Endothelial cell of umbilical vein (primary cell): ENCODE results near the gene NDUFS2. TPM values are rescaled to one million over a fixed set of nuclear protein-coding genes. Genes with fewer than 3 reads are reported as not detected.

Source experiments
- BruUV-seq: library from RNA; stranded (reverse); fragments of 400-500 nt; replicated peaks from 2 replicates; lab custom pipeline; 2021; lab: Mats Ljungman, UMichigan
- CTCF ChIA-PET: fragments of 300-600, 350-600 bp; sonication (Branson Sonifier 250); formaldehyde crosslinking; loops from one replicate; lab custom pipeline; 2021; ENCODE audit warnings: antibody characterized with exemption, inconsistent platforms; lab: Charles Lee
- POLR2A ChIA-PET: fragments of 300-600, 350-600 bp; sonication (Branson Sonifier 250); formaldehyde crosslinking; loops from one replicate; lab custom pipeline; 2021; ENCODE audit warnings: antibody characterized with exemption, inconsistent platforms; lab: Charles Lee
- DNase-seq: peaks from one replicate; pipeline ENCODE4 v3.0.0-alpha.2; 2011; ENCODE audit warnings: low read depth, low spot score
- FAIRE-seq: peaks from 2 replicates; lab custom pipeline; 2011; peaks lifted over from hg19 to GRCh38; lab: Jason Lieb, UNC
- H2AFZ ChIP-seq: 2 replicates; pipeline ENCODE4 v1.6.0; 2012; ENCODE audit warnings: low read depth, low read length, control low read depth, inconsistent platforms
- H3K27ac ChIP-seq: 2 replicates; pipeline ENCODE4 v1.5.1; 2011; ENCODE audit warnings: low read depth, mild to moderate bottlenecking, control low read depth, low read length, moderate library complexity; ENCODE audit not compliant: insufficient read depth
- H3K27me3 ChIP-seq, 2 experiments: 2 replicates each; pipeline versions ENCODE4 v1.6.0 to v1.6.1; 2011; ENCODE audit warnings: low read length in 2 of 2, mixed read lengths in 1 of 2; ENCODE audit not compliant: control insufficient read depth in 2 of 2, insufficient read depth in 2 of 2
- H3K36me3 ChIP-seq, 2 experiments: 2 replicates in 1 of 2; 3 replicates in 1 of 2; pipeline ENCODE4 v1.5.1; 2011; ENCODE audit warnings: low read length in 2 of 2, mild to moderate bottlenecking in 1 of 2, moderate library complexity in 1 of 2; ENCODE audit not compliant: control insufficient read depth in 2 of 2, insufficient read depth in 2 of 2; ENCODE audit errors: extremely low read depth in 1 of 2
- H3K4me1 ChIP-seq: 3 replicates; pipeline ENCODE4 v1.5.1; 2011; ENCODE audit warnings: mild to moderate bottlenecking, low read length; ENCODE audit not compliant: control insufficient read depth, insufficient read depth; ENCODE audit errors: extremely low read depth
- H3K4me2 ChIP-seq: 2 replicates; pipeline ENCODE4 v1.6.1; 2011; ENCODE audit warnings: low read length, control low read depth, mixed read lengths; ENCODE audit not compliant: insufficient read depth
- H3K4me3 ChIP-seq, 3 experiments: fragments of 200-600 bp in 1 of 3; sonication (generic), shearing (Covaris generic) in 1 of 3; replicated peaks in 1 of 3; 2 replicates each; pipeline ENCODE4 v1.5.1; 2011 to 2016; ENCODE audit warnings: control low read depth in 3 of 3, low read length in 3 of 3, mild to moderate bottlenecking in 2 of 3, inconsistent platforms in 1 of 3, low read depth in 1 of 3, moderate library complexity in 1 of 3; ENCODE audit not compliant: insufficient read depth in 1 of 3
- H3K79me2 ChIP-seq: 2 replicates; pipeline ENCODE4 v1.6.0; 2012; ENCODE audit warnings: low read length, inconsistent platforms; ENCODE audit not compliant: control insufficient read depth, insufficient read depth
- H3K9ac ChIP-seq: replicated peaks from 2 replicates; pipeline ENCODE3; 2011; ENCODE audit warnings: low read length, control low read depth; ENCODE audit not compliant: insufficient read depth; ENCODE audit errors: extremely low read depth
- H3K9me1 ChIP-seq: replicated peaks from 3 replicates; pipeline ENCODE4 v1.6.0; 2011; ENCODE audit warnings: mild to moderate bottlenecking, low read length; ENCODE audit not compliant: control insufficient read depth, insufficient read depth; ENCODE audit errors: extremely low read depth
- H3K9me3 ChIP-seq: replicated peaks from 2 replicates; pipeline ENCODE4 v1.5.1; 2012; ENCODE audit warnings: low read length, inconsistent platforms; ENCODE audit not compliant: control insufficient read depth, insufficient read depth
- H4K20me1 ChIP-seq: replicated peaks from 2 replicates; pipeline ENCODE3; 2011; ENCODE audit warnings: mild to moderate bottlenecking, low read length; ENCODE audit not compliant: control insufficient read depth, insufficient read depth; ENCODE audit errors: extremely low read depth
- CTCF ChIP-seq, 2 donors: IDR thresholded peaks; 1 replicate in 1 of 2; 2 replicates in 1 of 2; pipeline ENCODE4 v1.5.1; 2011; ENCODE audit warnings: low read length in 2 of 2, mild to moderate bottlenecking in 2 of 2, moderate library complexity in 2 of 2, control low read depth in 1 of 2, inconsistent platforms in 1 of 2, low read depth in 1 of 2; ENCODE audit not compliant: insufficient read depth in 1 of 2; ENCODE audit errors: extremely low read depth in 1 of 2
- EZH2 ChIP-seq: IDR thresholded peaks from 2 replicates; pipeline ENCODE4 v1.6.1; 2012; ENCODE audit warnings: borderline replicate concordance, low read depth, mild to moderate bottlenecking, moderate library complexity, low read length, inconsistent platforms; ENCODE audit not compliant: severe bottlenecking
- FOS ChIP-seq: IDR thresholded peaks from 2 replicates; pipeline ENCODE4 v1.6.1; 2011; ENCODE audit warnings: mild to moderate bottlenecking, low read length, moderate library complexity, borderline replicate concordance; ENCODE audit not compliant: insufficient read depth
- GATA2 ChIP-seq: IDR thresholded peaks from 2 replicates; pipeline ENCODE4 v1.7.0; 2011; ENCODE audit warnings: low read depth, mild to moderate bottlenecking, moderate library complexity, mixed read lengths, low read length; ENCODE audit not compliant: insufficient read length, insufficient read depth
- JUN ChIP-seq: IDR thresholded peaks from 2 replicates; pipeline ENCODE4 v1.6.1; 2011; ENCODE audit warnings: borderline replicate concordance, low read depth; ENCODE audit not compliant: insufficient read length, insufficient read depth
- MAX ChIP-seq: IDR thresholded peaks from 2 replicates; pipeline ENCODE4 v1.6.1; 2011; ENCODE audit not compliant: insufficient read depth, insufficient read length
- MYC ChIP-seq: IDR thresholded peaks from one replicate; pipeline ENCODE4 v1.6.1; 2011; ENCODE audit warnings: mild to moderate bottlenecking, low read depth, low read length
- POLR2A ChIP-seq: IDR thresholded peaks from 2 replicates; pipeline ENCODE4 v1.6.1; 2012; ENCODE audit warnings: low read depth, mild to moderate bottlenecking, control low read depth, low read length
- POLR2AphosphoS5 ChIP-seq: IDR thresholded peaks from 2 replicates; pipeline ENCODE4 v1.6.1; 2012; ENCODE audit warnings: low read depth, mild to moderate bottlenecking, control low read depth, low read length, moderate library complexity; ENCODE audit not compliant: insufficient read depth
- dilution Hi-C: fragments of 300-500 bp; cut with MboI; formaldehyde crosslinking; loops from one replicate; pipeline ENCODE4 v1.15.0; 2019; ENCODE audit warnings: low sequenced_read_pairs; ENCODE audit not compliant: extremely low pct_ligation_motif_present
- intact Hi-C: fragments of 100-400 bp; cut with micrococcal nuclease; formaldehyde crosslinking; loops from one replicate; pipeline ENCODE4 v1.10.0; 2022
- polyA plus RNA-seq, 4 experiments: library from polyadenylated mRNA; depleted of rRNA in 3 of 4; stranded (reverse) in 3 of 4; unstranded in 1 of 4; fragments of >200 nt; gene quantifications; 2 replicates each; pipeline versions ENCODE4 v1.2.1 to v1.2.3, GENCODE V29; 2011 to 2012; ENCODE audit warnings: missing spikeins in 1 of 4
- total RNA-seq: library from RNA; stranded (reverse); gene quantifications from 2 replicates; pipeline ENCODE4 v1.2.3, GENCODE V29; 2021

NDUFS2 gene
- total and polyA plus RNA-seq, 2 donors (not counting 3 experiments of a cell fraction or from before 2014, with no cell fraction given) = 95.1 to 130 TPM

GRCh38 chr1:161164901-161165610, 37.1 kb upstream of the NDUFS2 start:
- dilution Hi-C loops = no loop called here
- ChIA-PET CTCF (interaction anchor here (0.7 to 3.1 kb wide), 15 partner anchors 9 to 217 kb away, joined by 3 to 35 read pairs (median 9); partner anchors contain the start of genes ADAMTS4, B4GALT3 and TOMM40L), POLR2A (interaction anchor here (0.8 to 2.2 kb wide), 5 partner anchors 11 to 217 kb away, joined by 3 to 8 read pairs (median 4); partner anchors contain the start of genes NDUFS2 and TOMM40L)
- Histone ChIP-seq H3K36me3 (peaks cover 0 to 12% of the 10 kb centered on the region in 2 experiments), H3K27me3 (no peaks in the 10 kb centered on the region), H3K4me3 (no peak overlapping the region), H3K4me1 (peaks cover 21% of the 10 kb centered on the region), H3K9me3 (no peaks in the 10 kb centered on the region), H3K79me2 (peaks cover 5% of the 10 kb centered on the region), H4K20me1 (no peaks in the 10 kb centered on the region), H2AFZ (no peak overlapping the region), H3K9me1 (no peaks in the 10 kb centered on the region), H3K27ac (peak overlapping the region; percentile 74), H3K4me2 (peak overlapping the region; percentile 75), H3K9ac (peak overlapping the region; percentile 82)
- no peak for FAIRE-seq
- BruUV-seq = no TSS peak
- intact Hi-C loops = no loop called here
- TF ChIP-seq POLR2AphosphoS5 (no peak), MAX (no peak), GATA2 (no peak), POLR2A (no peak), JUN (no peak), FOS (no peak), EZH2 (no peak), MYC (no peak), CTCF (IDR thresholded peaks at IDR 0.05; ENCODE audit: extremely low read depth in 1 of 2, insufficient read depth in 1 of 2, low read depth in 1 of 2, low read length in 2 of 2) (no peak)
- DNase-seq = no peak
